ENCODE results near the gene STK32A.

DNA sequence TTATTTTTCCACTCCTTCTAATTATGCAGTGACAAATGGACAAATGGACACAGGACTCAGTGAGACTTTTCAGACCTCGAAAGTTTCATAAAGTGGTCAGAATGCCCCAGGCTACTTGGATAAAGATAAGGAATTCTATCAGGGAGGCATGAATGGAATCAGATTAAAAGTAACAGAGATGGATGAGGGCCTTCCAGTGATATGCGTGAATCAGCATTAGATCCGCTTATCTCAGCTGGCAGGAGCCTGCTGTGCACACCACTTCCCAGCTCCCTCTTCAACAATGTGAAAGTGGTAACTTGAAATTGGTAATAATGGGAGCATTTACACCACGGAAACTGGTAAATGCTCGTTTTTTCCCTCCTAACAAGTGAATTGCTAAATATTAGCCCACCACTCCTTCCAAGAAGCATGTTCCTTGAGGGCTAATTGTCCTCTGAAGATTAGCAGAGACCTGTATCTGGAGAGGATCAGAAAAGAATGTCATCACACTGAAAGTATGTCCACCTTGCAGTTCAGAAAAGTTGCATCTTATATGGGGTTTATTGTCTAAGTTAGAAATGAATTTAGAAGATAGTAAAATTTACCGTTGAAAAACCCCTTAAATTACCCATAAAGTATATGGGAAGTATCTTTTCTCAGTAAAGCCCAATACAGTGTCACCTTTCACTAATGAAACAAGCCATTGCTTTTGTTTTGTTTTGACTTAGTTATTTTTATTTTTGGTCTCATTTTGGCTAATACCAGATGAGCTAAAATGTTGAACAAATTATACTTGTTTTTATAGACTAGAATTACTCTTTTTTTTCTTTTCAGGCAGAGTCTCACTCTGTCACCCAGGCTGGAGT, 149.7 kb downstream of the STK32A start:
- TF ChIP-seq, protein P1, sequence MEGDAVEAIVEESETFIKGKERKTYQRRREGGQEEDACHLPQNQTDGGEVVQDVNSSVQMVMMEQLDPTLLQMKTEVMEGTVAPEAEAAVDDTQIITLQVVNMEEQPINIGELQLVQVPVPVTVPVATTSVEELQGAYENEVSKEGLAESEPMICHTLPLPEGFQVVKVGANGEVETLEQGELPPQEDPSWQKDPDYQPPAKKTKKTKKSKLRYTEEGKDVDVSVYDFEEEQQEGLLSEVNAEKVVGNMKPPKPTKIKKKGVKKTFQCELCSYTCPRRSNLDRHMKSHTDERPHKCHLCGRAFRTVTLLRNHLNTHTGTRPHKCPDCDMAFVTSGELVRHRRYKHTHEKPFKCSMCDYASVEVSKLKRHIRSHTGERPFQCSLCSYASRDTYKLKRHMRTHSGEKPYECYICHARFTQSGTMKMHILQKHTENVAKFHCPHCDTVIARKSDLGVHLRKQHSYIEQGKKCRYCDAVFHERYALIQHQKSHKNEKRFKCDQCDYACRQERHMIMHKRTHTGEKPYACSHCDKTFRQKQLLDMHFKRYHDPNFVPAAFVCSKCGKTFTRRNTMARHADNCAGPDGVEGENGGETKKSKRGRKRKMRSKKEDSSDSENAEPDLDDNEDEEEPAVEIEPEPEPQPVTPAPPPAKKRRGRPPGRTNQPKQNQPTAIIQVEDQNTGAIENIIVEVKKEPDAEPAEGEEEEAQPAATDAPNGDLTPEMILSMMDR (IDR thresholded peaks at IDR 0.05): no peak
- no peak for TF ChIP-seq POLR2A (IDR thresholded peaks at IDR 0.05; ENCODE audit: low read depth)

Data from esophagus muscularis mucosa (tissue), 3 donors.